ENCODE data around the gene CCNL1. TPM values are rescaled to one million over a fixed set of nuclear protein-coding genes. Genes with fewer than 3 reads are reported as not detected.

The CCNL1 gene
- total RNA-seq, 2 donors from 2014 or later = 94.5 to 157 TPM

GRCh38 chr3:157128771-157129681, 30.9 kb downstream of the CCNL1 start:
- intact Hi-C loops (cut with DNase I) = loop anchor here (2.0 kb wide), 1 partner anchor 40 kb away; no protein-coding TSS in a partner anchor
- H3K27me3 ChIP-seq (replicated peaks; ENCODE audit: insufficient read depth) = no peaks in the 10 kb centered on the region
- peaks cover 33% of the 10 kb centered on the region for H3K4me1 ChIP-seq (replicated peaks)
- TF ChIP-seq POLR2AphosphoS5 (IDR thresholded peaks at IDR 0.05) (peak; percentile 24), POLR2A (IDR thresholded peaks at IDR 0.05) (no peak), CTCF (IDR thresholded peaks at IDR 0.05) (no peak)
- no peak overlapping the region for H3K4me3 ChIP-seq
- 53% methylated on average over 14 of the region's 14 CpGs for WGBS
- peak overlapping the region; percentile 93 to 94 for H3K27ac ChIP-seq
- H3K36me3 ChIP-seq = no peaks in the 10 kb centered on the region
- no peaks in the 10 kb centered on the region for H3K9me3 ChIP-seq
- DNase-seq (ENCODE audit: low spot score) = peak; percentile 65

GRCh38 chr3:157127831-157128767, 31.8 kb downstream of the CCNL1 start:
- Histone ChIP-seq H3K36me3 (no peaks in the 10 kb centered on the region), H3K27ac (peak overlapping the region; percentile 93 to 94), H3K4me1 (replicated peaks) (peaks cover 32% of the 10 kb centered on the region), H3K4me3 (no peak overlapping the region), H3K9me3 (no peaks in the 10 kb centered on the region), H3K27me3 (replicated peaks; ENCODE audit: insufficient read depth) (no peaks in the 10 kb centered on the region)
- intact Hi-C loops (cut with DNase I) = loop anchor here (2.0 kb wide), 1 partner anchor 39 kb away; no protein-coding TSS in a partner anchor
- 70% methylated on average over 8 of the region's 8 CpGs for WGBS
- DNase-seq (ENCODE audit: low spot score) = no peak
- TF ChIP-seq CTCF (IDR thresholded peaks at IDR 0.05) (no peak), POLR2AphosphoS5 (IDR thresholded peaks at IDR 0.05) (peak; percentile 36)

GRCh38 chr3:157127268-157127667, 32.7 kb downstream of the CCNL1 start:
- intact Hi-C loops (cut with DNase I) = no loop called here
- DNase-seq (ENCODE audit: low spot score) = no peak
- Histone ChIP-seq H3K4me3 (no peak overlapping the region), H3K27me3 (replicated peaks; ENCODE audit: insufficient read depth) (no peaks in the 10 kb centered on the region), H3K27ac (peak overlapping the region; percentile 93 to 94), H3K4me1 (replicated peaks) (peaks cover 32% of the 10 kb centered on the region), H3K36me3 (no peaks in the 10 kb centered on the region), H3K9me3 (no peaks in the 10 kb centered on the region)
- WGBS = 93% methylated on average over 5 of the region's 5 CpGs
- TF ChIP-seq POLR2A (IDR thresholded peaks at IDR 0.05) = no peak
- no peak for TF ChIP-seq POLR2AphosphoS5 (IDR thresholded peaks at IDR 0.05)
- TF ChIP-seq CTCF (IDR thresholded peaks at IDR 0.05) = no peak

- TF ChIP-seq CTCF (IDR thresholded peaks at IDR 0.05) (no peak), POLR2AphosphoS5 (IDR thresholded peaks at IDR 0.05) (no peak), POLR2A (IDR thresholded peaks at IDR 0.05) (no peak)
- no peak for DNase-seq (ENCODE audit: low spot score)
- 100% methylated on average over 1 of the region's 1 CpG for WGBS
- H3K9me3 ChIP-seq = no peaks in the 10 kb centered on the region
- peaks cover 32% of the 10 kb centered on the region for H3K4me1 ChIP-seq (replicated peaks)
- H3K27ac ChIP-seq = peak overlapping the region; percentile 61 to 94
- no peaks in the 10 kb centered on the region for H3K36me3 ChIP-seq
- H3K4me3 ChIP-seq = no peak overlapping the region
- no peaks in the 10 kb centered on the region for H3K27me3 ChIP-seq (replicated peaks; ENCODE audit: insufficient read depth)
- intact Hi-C loops (cut with DNase I) = no loop called here
These were observed 33.6 kb downstream of the CCNL1 start for GRCh38 chr3:157126365-157126764.
